H9 (cell line): ENCODE data around the gene NUDT8. TPM values are rescaled to one million over a fixed set of nuclear protein-coding genes. Genes with fewer than 3 reads are reported as not detected.
A peak's percentile ranks its signal among the peaks of the same experiment; 100 is the strongest.
"Not testable (repeated sequence)": the region's sequence is repeated elsewhere in the genome, so short reads cannot be mapped to it uniquely, and the experiment has no call there.

Source experiments
- DNase-seq: peaks from one replicate; pipeline ENCODE4 v3.0.0-alpha.2; 2017
- H2AFZ ChIP-seq: one replicate; pipeline ENCODE4 v1.6.1; 2013; ENCODE audit warnings: mild to moderate bottlenecking, low read length, control low read depth, moderate library complexity
- H2AK5ac ChIP-seq: 2 replicates; pipeline ENCODE4 v1.6.1; 2013; ENCODE audit warnings: low read length, control low read depth, mixed read lengths; ENCODE audit not compliant: insufficient read length
- H2BK120ac ChIP-seq: one replicate; pipeline ENCODE4 v1.6.1; 2013; ENCODE audit warnings: low read depth, mild to moderate bottlenecking, low read length, control low read depth, inconsistent platforms; ENCODE audit not compliant: poor library complexity, severe bottlenecking
- H2BK12ac ChIP-seq: 2 replicates; pipeline ENCODE4 v1.6.1; 2013; ENCODE audit warnings: low read length, control low read depth, mixed read lengths, low read depth; ENCODE audit not compliant: insufficient read length
- H2BK15ac ChIP-seq: 2 replicates; pipeline ENCODE4 v1.6.1; 2013; ENCODE audit warnings: low read depth, low read length, control low read depth
- H2BK20ac ChIP-seq: one replicate; pipeline ENCODE4 v1.6.1; 2013; ENCODE audit warnings: low read depth, mild to moderate bottlenecking, low read length, control low read depth, inconsistent platforms; ENCODE audit not compliant: poor library complexity, severe bottlenecking
- H2BK5ac ChIP-seq: 2 replicates; pipeline ENCODE4 v1.6.1; 2013; ENCODE audit warnings: low read length, control low read depth, mixed read lengths; ENCODE audit not compliant: insufficient read length
- H3K14ac ChIP-seq: 2 replicates; pipeline ENCODE4 v1.6.1; 2013; ENCODE audit warnings: low read length, control low read depth; ENCODE audit not compliant: insufficient read depth
- H3K18ac ChIP-seq: 2 replicates; pipeline ENCODE4 v1.6.1; 2013; ENCODE audit warnings: low read depth, mild to moderate bottlenecking, mixed read lengths, low read length, control low read depth; ENCODE audit not compliant: insufficient read length
- H3K23ac ChIP-seq: 2 replicates; pipeline ENCODE4 v1.6.1; 2013; ENCODE audit warnings: low read length, control low read depth, mixed read lengths, low read depth; ENCODE audit not compliant: insufficient read length
- H3K23me2 ChIP-seq: 2 replicates; pipeline ENCODE4 v1.6.1; 2013; ENCODE audit warnings: low read depth, mild to moderate bottlenecking, mixed read lengths, low read length, control low read depth; ENCODE audit not compliant: insufficient read length, poor library complexity, severe bottlenecking
- H3K27ac ChIP-seq: 2 replicates; pipeline ENCODE4 v1.5.1; 2013; ENCODE audit warnings: low read length, control low read depth, mixed read lengths, low read depth; ENCODE audit not compliant: insufficient read length
- H3K27me3 ChIP-seq: 2 replicates; pipeline ENCODE4 v1.6.1; 2013; ENCODE audit warnings: low read length, control low read depth, inconsistent platforms; ENCODE audit not compliant: insufficient read depth
- H3K4ac ChIP-seq: 2 replicates; pipeline ENCODE4 v1.6.1; 2013; ENCODE audit warnings: low read depth, mild to moderate bottlenecking, control low read depth, inconsistent platforms, low read length, moderate library complexity
- H3K4me1 ChIP-seq: 2 replicates; pipeline ENCODE4 v1.6.1; 2013; ENCODE audit warnings: low read length, control low read depth, inconsistent platforms; ENCODE audit not compliant: insufficient read depth
- H3K4me2 ChIP-seq: 2 replicates; pipeline ENCODE4 v1.6.1; 2013; ENCODE audit warnings: low read length, control low read depth, mixed read lengths; ENCODE audit not compliant: insufficient read length, insufficient read depth
- H3K56ac ChIP-seq: 2 replicates; pipeline ENCODE4 v1.6.1; 2013; ENCODE audit warnings: low read depth, mild to moderate bottlenecking, mixed read lengths, low read length, control low read depth; ENCODE audit not compliant: insufficient read length
- H3K79me1 ChIP-seq: 2 replicates; pipeline ENCODE4 v1.6.1; 2013; ENCODE audit warnings: low read depth, mild to moderate bottlenecking, moderate library complexity, low read length, control low read depth, inconsistent platforms; ENCODE audit not compliant: insufficient read depth, poor library complexity, severe bottlenecking
- H3K79me2 ChIP-seq: 2 replicates; pipeline ENCODE4 v1.6.1; 2013; ENCODE audit warnings: low read length, control low read depth, inconsistent platforms; ENCODE audit not compliant: insufficient read depth
- H3K9ac ChIP-seq: 2 replicates; pipeline ENCODE4 v1.6.1; 2013; ENCODE audit warnings: low read length, control low read depth, mixed read lengths; ENCODE audit not compliant: insufficient read length; ENCODE audit errors: extremely low read depth
- H3K9me3 ChIP-seq: one replicate; pipeline ENCODE4 v1.6.1; 2013; ENCODE audit warnings: low read depth, low read length, inconsistent platforms; ENCODE audit not compliant: control insufficient read depth
- H3T11ph ChIP-seq: one replicate; pipeline ENCODE4 v1.6.1; 2013; ENCODE audit warnings: mild to moderate bottlenecking, low read length, control low read depth, inconsistent platforms
- H4K20me1 ChIP-seq: one replicate; pipeline ENCODE4 v1.6.1; 2013; ENCODE audit not compliant: control insufficient read depth, insufficient read length, insufficient read depth
- H4K5ac ChIP-seq: 2 replicates; pipeline ENCODE4 v1.6.1; 2013; ENCODE audit warnings: low read depth, mild to moderate bottlenecking, mixed read lengths, low read length, control low read depth; ENCODE audit not compliant: insufficient read length
- H4K8ac ChIP-seq: replicated peaks from 2 replicates; pipeline ENCODE4 v1.6.1; 2013; ENCODE audit warnings: low read length, control low read depth, mixed read lengths, low read depth; ENCODE audit not compliant: insufficient read length
- H4K91ac ChIP-seq: 2 replicates; pipeline ENCODE4 v1.6.1; 2013; ENCODE audit warnings: low read depth, mild to moderate bottlenecking, moderate library complexity, mixed read lengths, low read length, control low read depth; ENCODE audit not compliant: insufficient read length
- H3K27ac Mint-ChIP-seq, 3 experiments: 2 replicates in 2 of 3; 3 replicates in 1 of 3; pipeline ENCODE4 v1.8.0; 2020 to 2021; ENCODE audit warnings: mixed read lengths in 3 of 3, mild to moderate bottlenecking in 1 of 3, moderate library complexity in 1 of 3
- H3K27me3 Mint-ChIP-seq: 2 replicates; pipeline ENCODE4 v1.8.0; 2021; ENCODE audit warnings: low read depth, mild to moderate bottlenecking, moderate library complexity, mixed read lengths
- H3K36me3 Mint-ChIP-seq, 3 experiments: 2 replicates in 2 of 3; 3 replicates in 1 of 3; pipeline ENCODE4 v1.8.0; 2020 to 2021; ENCODE audit warnings: low read depth in 3 of 3, mixed read lengths in 3 of 3; ENCODE audit not compliant: insufficient read depth in 1 of 3
- H3K4me1 Mint-ChIP-seq, 2 experiments: 2 replicates each; pipeline ENCODE4 v1.8.0; 2020; ENCODE audit warnings: mixed read lengths in 2 of 2
- H3K4me3 Mint-ChIP-seq, 2 experiments: 2 replicates in 1 of 2; 3 replicates in 1 of 2; pipeline ENCODE4 v1.8.0; 2020 to 2021; ENCODE audit warnings: mild to moderate bottlenecking in 2 of 2, mixed read lengths in 2 of 2, moderate library complexity in 1 of 2
- H3K9me3 Mint-ChIP-seq, 2 experiments: 2 replicates in 1 of 2; 3 replicates in 1 of 2; pipeline ENCODE4 v1.8.0; 2020; ENCODE audit warnings: mild to moderate bottlenecking in 2 of 2, mixed read lengths in 2 of 2, moderate library complexity in 1 of 2
- WGBS: extraction: QIAGEN DNeasy Blood & Tissue Kit; methylation state at CpG from one replicate; pipeline ENCODE4 v1.1.7; 2013; ENCODE audit warnings: missing lambda C conversion rate, low lambda C conversion rate, mixed read lengths; ENCODE audit not compliant: insufficient read length; ENCODE audit errors: extremely low coverage; 5-methylcytosine and 5-hydroxymethylcytosine counted together
- total RNA-seq: library from RNA; stranded (reverse); gene quantifications from 2 replicates; pipeline ENCODE4 v1.2.1, GENCODE V29; 2021
- TF ChIP-seq, protein P1 (sequence below): fragments of 200-600 bp; sonication (generic); conservative IDR thresholded peaks from 3 replicates; pipeline ENCODE4 v1.8.0; 2021; ENCODE audit warnings: antibody characterized with exemption, mild to moderate bottlenecking

The NUDT8 gene
- total RNA-seq, 1 experiment from 2014 or later = 6.5 TPM

GRCh38 chr11:67604815-67605214 lies 24.9 kb downstream of the NUDT8 start:
- 0 out of 2 replicates have a peak overlapping the region, but pooled peaks have one; percentile 51 for H3K14ac ChIP-seq
- H4K5ac ChIP-seq = no peak overlapping the region
- H4K8ac ChIP-seq = no peak overlapping the region
- no peak overlapping the region for H4K91ac ChIP-seq
- Mint-ChIP-seq H3K27me3 (peaks cover 11% of the 10 kb centered on the region), H3K4me1 (peaks cover 38 to 44% of the 10 kb centered on the region in 2 experiments), H3K27ac (peak overlapping the region in 2 of 3 experiments; percentile 27 to 94; a peak in 2 of 7 replicates), H3K36me3 (peaks cover 10 to 20% (median 15%) of the 10 kb centered on the region in 3 experiments), H3K4me3 (peak overlapping the region; percentile 17 to 27; a peak in 4 of 5 replicates), H3K9me3 (peaks cover 7 to 11% of the 10 kb centered on the region in 2 experiments)
- no peak for DNase-seq
- no peak overlapping the region for H2BK15ac ChIP-seq
- TF ChIP-seq, protein P1, sequence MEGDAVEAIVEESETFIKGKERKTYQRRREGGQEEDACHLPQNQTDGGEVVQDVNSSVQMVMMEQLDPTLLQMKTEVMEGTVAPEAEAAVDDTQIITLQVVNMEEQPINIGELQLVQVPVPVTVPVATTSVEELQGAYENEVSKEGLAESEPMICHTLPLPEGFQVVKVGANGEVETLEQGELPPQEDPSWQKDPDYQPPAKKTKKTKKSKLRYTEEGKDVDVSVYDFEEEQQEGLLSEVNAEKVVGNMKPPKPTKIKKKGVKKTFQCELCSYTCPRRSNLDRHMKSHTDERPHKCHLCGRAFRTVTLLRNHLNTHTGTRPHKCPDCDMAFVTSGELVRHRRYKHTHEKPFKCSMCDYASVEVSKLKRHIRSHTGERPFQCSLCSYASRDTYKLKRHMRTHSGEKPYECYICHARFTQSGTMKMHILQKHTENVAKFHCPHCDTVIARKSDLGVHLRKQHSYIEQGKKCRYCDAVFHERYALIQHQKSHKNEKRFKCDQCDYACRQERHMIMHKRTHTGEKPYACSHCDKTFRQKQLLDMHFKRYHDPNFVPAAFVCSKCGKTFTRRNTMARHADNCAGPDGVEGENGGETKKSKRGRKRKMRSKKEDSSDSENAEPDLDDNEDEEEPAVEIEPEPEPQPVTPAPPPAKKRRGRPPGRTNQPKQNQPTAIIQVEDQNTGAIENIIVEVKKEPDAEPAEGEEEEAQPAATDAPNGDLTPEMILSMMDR = no peak
- H3K4ac ChIP-seq = no peak overlapping the region
- H2AFZ ChIP-seq = no peak overlapping the region
- H2BK20ac ChIP-seq = no peak overlapping the region
- no peak overlapping the region for H3T11ph ChIP-seq
- no peaks in the 10 kb centered on the region for H3K27me3 ChIP-seq
- no peak overlapping the region for H2BK5ac ChIP-seq
- no CpG with 5 or more reads among the region's 2 CpGs for WGBS
- no peaks in the 10 kb centered on the region for H3K79me1 ChIP-seq
- H2BK12ac ChIP-seq = no peak overlapping the region
- H3K18ac ChIP-seq = peak overlapping the region; percentile 9
- H3K9ac ChIP-seq = no peak overlapping the region
- H3K27ac ChIP-seq = no peak overlapping the region
- H2BK120ac ChIP-seq = no peak overlapping the region
- no peaks in the 10 kb centered on the region for H3K4me1 ChIP-seq
- no peak overlapping the region for H3K56ac ChIP-seq
- no peaks in the 10 kb centered on the region for H3K79me2 ChIP-seq
- H4K20me1 ChIP-seq = no peaks in the 10 kb centered on the region
- H2AK5ac ChIP-seq = no peak overlapping the region
- peaks cover 9% of the 10 kb centered on the region for H3K23me2 ChIP-seq
- H3K9me3 ChIP-seq = no peaks in the 10 kb centered on the region
- H3K23ac ChIP-seq = no peak overlapping the region
- H3K4me2 ChIP-seq = no peak overlapping the region

GRCh38 chr11:67604119-67604518 lies 25.6 kb downstream of the NUDT8 start:
- not testable (repeated sequence) for DNase-seq, H4K91ac ChIP-seq, H3T11ph ChIP-seq, H3K79me2 ChIP-seq, H4K8ac ChIP-seq, H2BK5ac ChIP-seq, H3K4me2 ChIP-seq, H2BK12ac ChIP-seq, H3K56ac ChIP-seq, H2BK15ac ChIP-seq, H4K5ac ChIP-seq, H3K27ac ChIP-seq, H3K27me3 ChIP-seq, H3K4me1 ChIP-seq, H3K14ac ChIP-seq, H3K9me3 ChIP-seq, H3K9ac ChIP-seq, H2AFZ ChIP-seq, H3K4ac ChIP-seq, H2BK20ac ChIP-seq, H3K23me2 ChIP-seq, H3K79me1 ChIP-seq, H2AK5ac ChIP-seq, H3K23ac ChIP-seq, H4K20me1 ChIP-seq
- Mint-ChIP-seq H3K4me1 (peaks cover 38 to 44% of the 10 kb centered on the region in 2 experiments), H3K27ac (peak overlapping the region; percentile 27 to 94 (median 56); a peak in 4 of 7 replicates), H3K27me3 (peaks cover 14% of the 10 kb centered on the region), H3K36me3 (peaks cover 8 to 14% (median 9%) of the 10 kb centered on the region in 3 experiments), H3K4me3 (peak overlapping the region; percentile 16 to 38; a peak in 3 of 5 replicates), H3K9me3 (peaks cover 7 to 11% of the 10 kb centered on the region in 2 experiments)
- Histone ChIP-seq H2BK120ac (peak overlapping the region; percentile 14), H3K18ac (peak overlapping the region; percentile 34)
- WGBS = no CpG with 5 or more reads among the region's 4 CpGs
